WERI-Rb-1 (cell line): ENCODE results near the gene UBE2D1.

ENCODE experiments used
- DNase-seq: peaks from one replicate; pipeline ENCODE4 v3.0.0-alpha.2; 2020
- H3K27ac ChIP-seq: fragments of 250-450 bp; sonication (Bioruptor Pico); 2 replicates; pipeline ENCODE4 v1.5.1; 2020; ENCODE audit warnings: mild to moderate bottlenecking, moderate library complexity
- H3K27me3 ChIP-seq: fragments of 250-450 bp; sonication (Bioruptor Pico); 2 replicates; pipeline ENCODE4 v1.5.1; 2021; ENCODE audit warnings: mild to moderate bottlenecking, low read depth, moderate library complexity; ENCODE audit not compliant: insufficient read depth, severe bottlenecking
- H3K36me3 ChIP-seq: fragments of 250-450 bp; sonication (Bioruptor Pico); 2 replicates; pipeline ENCODE4 v1.5.1; 2020; ENCODE audit warnings: mild to moderate bottlenecking, moderate library complexity
- H3K4me3 ChIP-seq: 2 replicates; pipeline ENCODE4 v1.5.1; 2011; ENCODE audit warnings: low read depth, mild to moderate bottlenecking, control low read depth, low read length
- H3K9me3 ChIP-seq: fragments of 250-450 bp; sonication (Bioruptor Pico); 2 replicates; pipeline ENCODE4 v1.5.1; 2021; ENCODE audit warnings: mild to moderate bottlenecking, moderate library complexity; ENCODE audit not compliant: severe bottlenecking
- CTCF ChIP-seq: IDR thresholded peaks from 2 replicates; pipeline ENCODE4 v1.5.1; 2011; ENCODE audit warnings: low read depth, mild to moderate bottlenecking, control low read depth, inconsistent platforms, low read length

The UBE2D1 gene

GRCh38 chr10:58384544-58384998 lies 49.8 kb downstream of the UBE2D1 start:
- TF ChIP-seq CTCF, result no peak
- H3K27ac ChIP-seq, result peak overlapping the region; percentile 84
- DNase-seq, result no peak

GRCh38 chr10:58384999-58385783 lies 50.4 kb downstream of the UBE2D1 start, which contains the start of gene TFAM:
TFAM (plus strand) TSS chr10:58385410; CDS start chr10:58385548, 138 bp downstream.
- Histone ChIP-seq H3K27me3 (no peaks in the 10 kb centered on the region), H3K4me3 (peak within 1 kb of the TSS; percentile 95), H3K36me3 (peaks cover 33% of the 10 kb centered on the region), H3K27ac (peak within 1 kb of the TSS; percentile 84), H3K9me3 (no peaks in the 10 kb centered on the region)
- TF ChIP-seq CTCF, result peak; percentile 83
- DNase-seq, result peak; percentile 98

More at GRCh38 chr10:58384544-58384998, 49.8 kb downstream of the UBE2D1 start:
- H3K36me3 ChIP-seq, result peaks cover 27% of the 10 kb centered on the region
- peak overlapping the region; percentile 95 for H3K4me3 ChIP-seq
- no peaks in the 10 kb centered on the region for H3K27me3 ChIP-seq
- H3K9me3 ChIP-seq, result no peaks in the 10 kb centered on the region

GRCh38 chr10:58385784-58386112 lies 50.9 kb downstream of the UBE2D1 start:
- peaks cover 38% of the 10 kb centered on the region for H3K36me3 ChIP-seq
- no peaks in the 10 kb centered on the region for H3K27me3 ChIP-seq
- no peak for TF ChIP-seq CTCF
- H3K27ac ChIP-seq, result peak overlapping the region; percentile 84
- H3K9me3 ChIP-seq, result no peaks in the 10 kb centered on the region
- H3K4me3 ChIP-seq, result peak overlapping the region; percentile 95
- DNase-seq, result peak; percentile 44

GRCh38 chr10:58389024-58389423 lies 54.2 kb downstream of the UBE2D1 start:
- no peak overlapping the region for H3K27ac ChIP-seq
- TF ChIP-seq CTCF, result no peak
- H3K27me3 ChIP-seq, result no peaks in the 10 kb centered on the region
- DNase-seq, result no peak
- H3K4me3 ChIP-seq, result no peak overlapping the region
- H3K36me3 ChIP-seq, result peaks cover 70% of the 10 kb centered on the region
- H3K9me3 ChIP-seq, result no peaks in the 10 kb centered on the region

- H3K27ac ChIP-seq, result no peak overlapping the region
- no peak for TF ChIP-seq CTCF
- H3K9me3 ChIP-seq, result no peaks in the 10 kb centered on the region
- no peak overlapping the region for H3K4me3 ChIP-seq
- H3K27me3 ChIP-seq, result no peaks in the 10 kb centered on the region
- peaks cover 84% of the 10 kb centered on the region for H3K36me3 ChIP-seq
- DNase-seq, result no peak
Measured at GRCh38 chr10:58393317-58393716, 58.5 kb downstream of the UBE2D1 start.

- H3K36me3 ChIP-seq, result peaks cover 72% of the 10 kb centered on the region
- DNase-seq, result no peak
- no peaks in the 10 kb centered on the region for H3K27me3 ChIP-seq
- no peak overlapping the region for H3K4me3 ChIP-seq
- H3K27ac ChIP-seq, result no peak overlapping the region
- no peaks in the 10 kb centered on the region for H3K9me3 ChIP-seq
- TF ChIP-seq CTCF, result no peak
Measured at GRCh38 chr10:58394471-58394870, 59.7 kb downstream of the UBE2D1 start.
